Neural cell (in vitro differentiated cells): ENCODE data around the gene CABP2. TPM values are rescaled to one million over a fixed set of nuclear protein-coding genes. Genes with fewer than 3 reads are reported as not detected.

Experiments
- H2AFZ ChIP-seq: fragments of 200-600, 300-800 bp; sonication (generic), shearing (Covaris generic); 2 replicates; pipeline ENCODE4 v1.6.0; 2014; ENCODE audit warnings: low read depth, mild to moderate bottlenecking, antibody characterized with exemption, low read length, moderate library complexity
- H3F3A ChIP-seq: fragments of 200-600 bp; shearing (Covaris generic); 2 replicates; pipeline ENCODE4 v1.6.1; 2016; ENCODE audit warnings: mild to moderate bottlenecking, moderate library complexity, mixed read lengths, antibody characterized with exemption, low read length; ENCODE audit not compliant: insufficient read depth, poor library complexity, severe bottlenecking
- H3K27ac ChIP-seq: fragments of 200-600, 300-800 bp; sonication (generic), shearing (Covaris generic); 2 replicates; pipeline ENCODE4 v1.5.1; 2014; ENCODE audit warnings: mild to moderate bottlenecking, low read length, moderate library complexity
- H3K27me3 ChIP-seq: fragments of 300-800, 200-600 bp; sonication (generic), shearing (Covaris generic); 2 replicates; pipeline ENCODE4 v1.6.0; 2014; ENCODE audit warnings: mild to moderate bottlenecking, low read depth, low read length, moderate library complexity; ENCODE audit not compliant: insufficient read depth
- H3K36me3 ChIP-seq: fragments of 300-800, 200-600 bp; sonication (generic), shearing (Covaris generic); 2 replicates; pipeline ENCODE4 v1.5.1; 2014; ENCODE audit warnings: mild to moderate bottlenecking, antibody characterized with exemption, low read length, moderate library complexity; ENCODE audit not compliant: insufficient read depth
- H3K4me2 ChIP-seq: fragments of 300-800, 200-600 bp; sonication (generic), shearing (Covaris generic); 2 replicates; pipeline ENCODE4 v1.6.0; 2014; ENCODE audit warnings: mild to moderate bottlenecking, low read length
- H3K4me3 ChIP-seq: fragments of 300-800, 200-600 bp; sonication (generic), shearing (Covaris generic); 2 replicates; pipeline ENCODE4 v1.5.1; 2014; ENCODE audit warnings: mild to moderate bottlenecking, low read length, moderate library complexity
- H3K79me2 ChIP-seq: fragments of 200-600 bp; shearing (Covaris generic); replicated peaks from 2 replicates; pipeline ENCODE4 v1.6.0; 2014; ENCODE audit warnings: mild to moderate bottlenecking, low read length, moderate library complexity; ENCODE audit not compliant: insufficient read depth
- H3K9ac ChIP-seq: fragments of 300-800, 200-600 bp; sonication (generic), shearing (Covaris generic); 2 replicates; pipeline ENCODE4 v1.6.1; 2016; ENCODE audit warnings: mild to moderate bottlenecking, low read length, mixed read lengths
- H3K9me2 ChIP-seq: fragments of 200-600 bp; shearing (Covaris generic); 2 replicates; pipeline ENCODE4 v1.6.1; 2016; ENCODE audit warnings: mild to moderate bottlenecking, low read length, mixed read lengths; ENCODE audit not compliant: insufficient read depth
- H3K9me3 ChIP-seq: fragments of 200-600, 300-800 bp; sonication (generic), shearing (Covaris generic); 2 replicates; pipeline ENCODE4 v1.6.1; 2016; ENCODE audit warnings: mild to moderate bottlenecking, mixed run types, low read length, moderate library complexity, mixed read lengths
- H4K20me1 ChIP-seq: fragments of 200-600 bp; shearing (Covaris generic); 2 replicates; pipeline ENCODE4 v1.6.1; 2016; ENCODE audit warnings: mild to moderate bottlenecking, mixed run types; ENCODE audit not compliant: insufficient read depth
- CTCF ChIP-seq: fragments of 450-650 bp; IDR thresholded peaks from 2 replicates; pipeline ENCODE4 v1.5.1; 2014; ENCODE audit warnings: antibody characterized with exemption, mild to moderate bottlenecking, moderate library complexity; ENCODE audit not compliant: poor library complexity, severe bottlenecking
- EP300 ChIP-seq: fragments of 450-650 bp; conservative IDR thresholded peaks from 2 replicates; pipeline ENCODE4 v1.6.1; 2014; ENCODE audit warnings: antibody characterized with exemption, mild to moderate bottlenecking, moderate library complexity; ENCODE audit not compliant: poor library complexity, severe bottlenecking
- EZH2 ChIP-seq: fragments of 200-600, 300-800 bp; shearing (Covaris generic), sonication (generic); IDR thresholded peaks from 2 replicates; pipeline ENCODE4 v1.6.1; 2014; ENCODE audit warnings: antibody characterized with exemption, low read length, borderline replicate concordance, mild to moderate bottlenecking; ENCODE audit not compliant: insufficient read depth, poor library complexity, severe bottlenecking
- MXI1 ChIP-seq: fragments of 450-650 bp; conservative IDR thresholded peaks from 2 replicates; pipeline ENCODE4 v1.6.1; 2014; ENCODE audit warnings: antibody characterized with exemption, mild to moderate bottlenecking; ENCODE audit not compliant: poor library complexity, severe bottlenecking
- POLR2AphosphoS5 ChIP-seq: IDR thresholded peaks from 2 replicates; pipeline ENCODE4 v1.6.1; 2012
- RAD21 ChIP-seq: fragments of 450-650 bp; conservative IDR thresholded peaks from 2 replicates; pipeline ENCODE4 v1.6.1; 2014; ENCODE audit warnings: antibody characterized with exemption, mild to moderate bottlenecking, moderate library complexity
- REST ChIP-seq: IDR thresholded peaks from 2 replicates; pipeline ENCODE4 v1.6.1; 2012; ENCODE audit warnings: borderline replicate concordance
- SMC3 ChIP-seq: fragments of 450-650 bp; conservative IDR thresholded peaks from 2 replicates; pipeline ENCODE4 v1.6.1; 2014; ENCODE audit warnings: antibody characterized with exemption, mild to moderate bottlenecking, moderate library complexity; ENCODE audit not compliant: poor library complexity
- TAF1 ChIP-seq: IDR thresholded peaks from 2 replicates; pipeline ENCODE4 v1.6.1; 2012; ENCODE audit warnings: low read depth
- polyA plus RNA-seq: library from polyadenylated mRNA; depleted of rRNA; stranded (reverse); fragments of >200 nt; gene quantifications from 2 replicates; pipeline ENCODE4 v1.2.3, GENCODE V29; 2014

Gene CABP2
- polyA plus RNA-seq, 1 donor from 2014 or later: not detected

GRCh38 chr11:67538823-67539505 lies 15.7 kb upstream of the CABP2 start:
- Histone ChIP-seq H3K36me3 (no peaks in the 10 kb centered on the region), H3K9ac (no peak overlapping the region), H3K79me2 (no peaks in the 10 kb centered on the region), H3F3A (no peaks in the 10 kb centered on the region), H2AFZ (no peak overlapping the region), H3K4me3 (no peak overlapping the region), H3K27ac (no peak overlapping the region), H4K20me1 (no peaks in the 10 kb centered on the region), H3K4me2 (no peak overlapping the region), H3K9me3 (no peaks in the 10 kb centered on the region), H3K27me3 (no peaks in the 10 kb centered on the region), H3K9me2 (no peaks in the 10 kb centered on the region)
- TF ChIP-seq POLR2AphosphoS5: no peak
- TF ChIP-seq REST: no peak
- TF ChIP-seq RAD21: no peak
- no peak for TF ChIP-seq EP300
- no peak for TF ChIP-seq EZH2
- TF ChIP-seq CTCF: no peak
- no peak for TF ChIP-seq TAF1
- TF ChIP-seq MXI1: no peak
- TF ChIP-seq SMC3: no peak

DNA sequence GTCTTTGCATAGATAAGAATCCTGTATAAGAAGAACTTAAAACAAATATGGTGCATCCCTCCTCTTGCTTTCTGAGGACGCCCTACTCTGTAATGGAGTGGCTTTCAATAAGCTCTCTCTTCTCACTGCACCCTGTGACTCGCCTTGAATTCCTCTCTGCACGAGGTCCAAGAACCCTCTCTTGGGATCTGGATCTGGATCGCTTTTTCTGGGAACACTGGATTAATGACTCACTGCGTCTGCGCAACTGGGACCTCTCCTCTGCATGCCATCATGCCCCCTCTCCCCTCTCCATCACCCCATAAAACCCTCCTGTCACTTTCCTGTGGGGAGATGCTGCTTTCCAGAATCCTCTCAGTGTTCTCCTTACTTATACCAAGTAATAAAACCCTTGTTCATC lies 15.1 kb upstream of the CABP2 start:
- Histone ChIP-seq H3K36me3 (no peaks in the 10 kb centered on the region), H3K9ac (no peak overlapping the region), H3K9me2 (no peaks in the 10 kb centered on the region), H3F3A (no peaks in the 10 kb centered on the region), H3K79me2 (no peaks in the 10 kb centered on the region), H3K4me3 (no peak overlapping the region), H3K4me2 (no peak overlapping the region), H3K27ac (no peak overlapping the region), H2AFZ (no peak overlapping the region), H3K9me3 (no peaks in the 10 kb centered on the region), H3K27me3 (no peaks in the 10 kb centered on the region), H4K20me1 (no peaks in the 10 kb centered on the region)
- TF ChIP-seq SMC3: no peak
- TF ChIP-seq TAF1: no peak
- TF ChIP-seq MXI1: no peak
- no peak for TF ChIP-seq REST
- TF ChIP-seq EP300: no peak
- TF ChIP-seq RAD21: no peak
- TF ChIP-seq EZH2: no peak
- TF ChIP-seq CTCF: no peak
- no peak for TF ChIP-seq POLR2AphosphoS5
